RWPE2 (cell line): ENCODE measurements around the gene RASSF6.

Experiments used
- ATAC-seq: fragments of 200-7000 bp; cut with Tn5 transposase; 3 replicates; pipeline ENCODE4 v1.9.1; 2021; ENCODE audit warnings: low read depth
- DNase-seq: peaks from one replicate; pipeline ENCODE4 v3.0.0-alpha.2; 2020; ENCODE audit warnings: low spot score
- H3K27ac ChIP-seq: fragments of 450-650 bp; 2 replicates; pipeline ENCODE4 v1.5.1; 2017; ENCODE audit warnings: mild to moderate bottlenecking; ENCODE audit not compliant: poor library complexity, severe bottlenecking
- H3K27me3 ChIP-seq: fragments of 250-450 bp; sonication (Bioruptor Pico); 2 replicates; pipeline ENCODE4 v1.5.1; 2021; ENCODE audit warnings: mild to moderate bottlenecking, moderate library complexity; ENCODE audit not compliant: insufficient read depth, poor library complexity, severe bottlenecking
- H3K36me3 ChIP-seq: fragments of 250-450 bp; sonication (Bioruptor Pico); 2 replicates; pipeline ENCODE4 v1.5.1; 2020; ENCODE audit warnings: low read depth, mild to moderate bottlenecking, moderate library complexity
- H3K4me1 ChIP-seq: fragments of 250-450 bp; sonication (Bioruptor Pico); 2 replicates; pipeline ENCODE4 v1.5.1; 2021; ENCODE audit warnings: mild to moderate bottlenecking, moderate library complexity; ENCODE audit not compliant: insufficient read depth, poor library complexity, severe bottlenecking
- H3K4me3 ChIP-seq: fragments of 250-450 bp; sonication (Bioruptor Pico); 2 replicates; pipeline ENCODE4 v1.5.1; 2021; ENCODE audit warnings: mild to moderate bottlenecking, moderate library complexity; ENCODE audit not compliant: severe bottlenecking
- H3K9me3 ChIP-seq: fragments of 250-450 bp; sonication (Bioruptor Pico); 2 replicates; pipeline ENCODE4 v1.5.1; 2021; ENCODE audit warnings: mild to moderate bottlenecking, moderate library complexity; ENCODE audit not compliant: severe bottlenecking
- TF ChIP-seq, protein P1 (sequence below): fragments of 450-650 bp; IDR thresholded peaks from one replicate; pipeline ENCODE4 v1.5.1; 2017; ENCODE audit warnings: mild to moderate bottlenecking, moderate library complexity; ENCODE audit not compliant: poor library complexity, severe bottlenecking

The RASSF6 gene

DNA sequence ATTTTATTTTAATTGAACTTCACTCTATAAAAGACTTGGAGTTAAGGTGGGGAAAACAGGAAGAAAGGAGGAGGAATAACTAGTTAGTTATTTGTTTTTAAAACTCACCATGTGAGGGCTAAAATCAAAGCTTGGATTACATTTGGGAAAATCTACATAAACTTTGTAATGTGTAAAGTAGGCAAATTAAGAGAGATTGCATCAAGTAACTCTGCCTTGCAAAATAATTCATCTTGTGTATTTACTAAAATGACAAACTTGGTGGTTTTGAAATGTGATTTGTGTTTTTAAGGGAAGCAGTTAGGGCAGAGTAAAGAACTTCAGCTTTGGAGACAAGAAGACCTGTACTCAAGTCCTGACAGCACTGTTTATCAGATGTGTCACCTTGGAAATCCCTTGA lies 43.3 kb upstream of the RASSF6 start:
- H3K9me3 ChIP-seq: no peaks in the 10 kb centered on the region
- H3K4me3 ChIP-seq: no peak overlapping the region
- TF ChIP-seq, protein P1, sequence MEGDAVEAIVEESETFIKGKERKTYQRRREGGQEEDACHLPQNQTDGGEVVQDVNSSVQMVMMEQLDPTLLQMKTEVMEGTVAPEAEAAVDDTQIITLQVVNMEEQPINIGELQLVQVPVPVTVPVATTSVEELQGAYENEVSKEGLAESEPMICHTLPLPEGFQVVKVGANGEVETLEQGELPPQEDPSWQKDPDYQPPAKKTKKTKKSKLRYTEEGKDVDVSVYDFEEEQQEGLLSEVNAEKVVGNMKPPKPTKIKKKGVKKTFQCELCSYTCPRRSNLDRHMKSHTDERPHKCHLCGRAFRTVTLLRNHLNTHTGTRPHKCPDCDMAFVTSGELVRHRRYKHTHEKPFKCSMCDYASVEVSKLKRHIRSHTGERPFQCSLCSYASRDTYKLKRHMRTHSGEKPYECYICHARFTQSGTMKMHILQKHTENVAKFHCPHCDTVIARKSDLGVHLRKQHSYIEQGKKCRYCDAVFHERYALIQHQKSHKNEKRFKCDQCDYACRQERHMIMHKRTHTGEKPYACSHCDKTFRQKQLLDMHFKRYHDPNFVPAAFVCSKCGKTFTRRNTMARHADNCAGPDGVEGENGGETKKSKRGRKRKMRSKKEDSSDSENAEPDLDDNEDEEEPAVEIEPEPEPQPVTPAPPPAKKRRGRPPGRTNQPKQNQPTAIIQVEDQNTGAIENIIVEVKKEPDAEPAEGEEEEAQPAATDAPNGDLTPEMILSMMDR: no peak
- no peaks in the 10 kb centered on the region for H3K36me3 ChIP-seq
- H3K27ac ChIP-seq: peak overlapping the region; percentile 91
- H3K4me1 ChIP-seq: peaks cover 19% of the 10 kb centered on the region
- ATAC-seq (no peak), DNase-seq (no peak)
- no peaks in the 10 kb centered on the region for H3K27me3 ChIP-seq

DNA sequence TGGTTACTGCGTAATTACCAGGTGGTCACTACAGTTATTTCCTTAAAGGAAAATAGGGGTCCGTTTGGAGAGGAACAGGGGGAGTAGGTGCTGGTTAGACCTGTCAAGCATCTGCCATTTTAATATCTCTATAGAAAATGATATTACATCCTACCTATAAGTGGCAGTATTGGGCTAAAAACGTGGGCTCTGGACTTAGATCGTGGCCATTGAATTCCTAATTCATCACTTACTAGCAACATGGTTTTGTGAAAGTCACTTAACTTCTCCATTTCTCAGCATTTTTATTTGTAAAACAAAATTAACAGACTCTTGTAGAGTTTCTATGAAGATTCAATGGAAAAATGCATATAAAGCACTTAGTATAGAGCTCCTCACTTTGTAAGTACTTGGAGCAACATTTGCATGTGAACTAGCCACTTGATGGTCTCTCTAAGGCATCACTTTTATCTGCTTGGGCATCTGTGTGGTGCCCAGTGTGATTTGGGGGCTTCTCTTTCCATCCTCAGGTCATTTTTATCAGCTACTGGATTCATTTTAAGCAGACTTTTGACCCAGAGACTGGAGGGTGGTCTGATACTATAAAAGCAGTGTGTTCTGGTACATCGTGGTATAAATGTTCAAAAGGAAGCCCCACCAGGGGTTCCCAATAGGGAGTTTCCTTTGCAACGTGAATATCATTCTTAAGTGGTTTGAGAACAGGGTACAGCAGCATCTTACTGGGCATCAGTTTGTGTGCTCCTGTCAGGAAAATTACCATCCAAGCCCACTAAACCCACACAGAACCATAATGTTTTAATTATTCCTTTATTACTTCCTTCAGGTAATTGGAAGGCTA lies 42.7 kb upstream of the RASSF6 start:
- DNase-seq (no peak), ATAC-seq (0 out of 3 replicates have a peak, but pooled peaks have one; percentile 37)
- Histone ChIP-seq H3K4me3 (no peak overlapping the region), H3K27ac (peak overlapping the region; percentile 91), H3K36me3 (no peaks in the 10 kb centered on the region), H3K4me1 (peaks cover 19% of the 10 kb centered on the region), H3K27me3 (no peaks in the 10 kb centered on the region), H3K9me3 (no peaks in the 10 kb centered on the region)
- TF ChIP-seq, protein P1: peak; percentile 81

GRCh38 chr4:73661646-73662119 lies 41.4 kb upstream of the RASSF6 start:
- Histone ChIP-seq H3K4me3 (no peak overlapping the region), H3K4me1 (peaks cover 19% of the 10 kb centered on the region), H3K27ac (peak overlapping the region; percentile 91), H3K27me3 (no peaks in the 10 kb centered on the region), H3K36me3 (no peaks in the 10 kb centered on the region), H3K9me3 (no peaks in the 10 kb centered on the region)
- TF ChIP-seq, protein P1: no peak
- DNase-seq (peak; percentile 74), ATAC-seq (peak; percentile 98)

DNA sequence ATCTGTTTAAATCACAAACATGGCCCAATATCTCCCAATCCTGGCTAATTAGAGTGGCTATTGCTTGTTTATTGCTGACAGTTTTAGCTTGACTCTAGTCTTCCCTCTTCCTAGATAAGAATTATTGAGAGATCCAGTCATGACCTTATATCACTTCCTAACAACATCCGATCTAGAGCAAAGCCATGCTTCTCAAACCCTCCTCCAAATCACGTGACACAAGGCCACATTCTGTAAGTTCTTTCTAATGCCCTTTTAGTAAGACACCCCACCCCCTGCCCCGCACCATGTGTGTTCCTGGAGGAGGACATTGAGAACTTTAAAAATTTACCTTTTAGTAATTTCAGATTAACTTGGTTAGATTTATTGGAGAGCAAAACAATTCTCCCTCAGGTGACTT lies 40.6 kb upstream of the RASSF6 start:
- Histone ChIP-seq H3K27me3 (no peaks in the 10 kb centered on the region), H3K4me3 (no peak overlapping the region), H3K9me3 (no peaks in the 10 kb centered on the region), H3K27ac (peak overlapping the region; percentile 91), H3K4me1 (peaks cover 19% of the 10 kb centered on the region), H3K36me3 (no peaks in the 10 kb centered on the region)
- no peak for ATAC-seq
- TF ChIP-seq, protein P1: no peak
- DNase-seq: no peak

- TF ChIP-seq, protein P1: peak; percentile 86
- Histone ChIP-seq H3K4me3 (no peak overlapping the region), H3K27me3 (no peaks in the 10 kb centered on the region), H3K27ac (no peak overlapping the region), H3K4me1 (peaks cover 13% of the 10 kb centered on the region), H3K36me3 (no peaks in the 10 kb centered on the region), H3K9me3 (no peaks in the 10 kb centered on the region)
- peak; percentile 60; the same call in 2 of the 3 replicates for ATAC-seq
- no peak for DNase-seq
Measured at GRCh38 chr4:73653695-73654106, 33.5 kb upstream of the RASSF6 start.
